ENCODE results near the gene TENM3.

Gene TENM3

GRCh38 chr4:182582245-182582644 lies 339.0 kb downstream of the TENM3 start:
- no peak for DNase-seq

- no peak for DNase-seq
Observed at GRCh38 chr4:182583703-182584415, 340.7 kb downstream of the TENM3 start.

DNA sequence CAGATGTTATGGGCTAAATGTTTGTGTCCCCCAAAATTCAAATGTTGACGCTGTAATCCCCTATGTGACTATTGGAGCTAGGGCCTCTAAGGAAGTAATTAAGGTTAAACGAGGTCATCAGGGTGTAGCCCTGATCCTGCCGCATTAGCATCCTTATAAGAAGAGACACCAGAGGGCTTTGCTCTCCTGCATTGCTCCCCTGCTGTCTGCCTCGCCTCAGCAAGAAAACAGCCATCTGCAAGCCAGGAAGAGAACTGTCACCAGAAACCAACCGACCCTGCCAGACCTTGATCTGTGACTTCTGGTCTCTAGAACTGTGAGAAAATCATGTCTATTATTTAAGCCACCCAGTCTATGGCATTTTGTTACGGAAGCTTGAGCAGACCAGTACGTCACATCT lies 342.1 kb downstream of the TENM3 start:
- no peak for DNase-seq

- no peak for DNase-seq
Observed at GRCh38 chr4:182589100-182589499, 345.9 kb downstream of the TENM3 start.

DNA sequence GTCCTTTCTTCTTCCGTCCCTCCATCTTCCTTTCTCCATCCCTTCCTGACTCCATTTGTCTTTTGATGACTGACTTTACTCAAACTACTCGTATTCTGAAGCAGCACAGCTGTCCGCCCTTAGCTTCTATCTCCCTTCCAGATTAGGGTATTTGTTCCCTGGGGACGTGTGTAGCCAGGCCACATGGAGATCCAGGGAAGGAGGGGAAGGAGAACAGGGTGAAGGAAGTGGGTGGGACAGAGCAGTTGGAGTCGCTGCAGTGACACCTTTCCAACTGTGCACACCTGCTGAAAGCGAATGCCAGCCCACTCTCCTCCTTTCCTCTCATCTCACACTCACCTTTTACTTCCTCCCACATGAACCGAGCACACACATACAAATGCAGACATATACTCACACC lies 350.2 kb downstream of the TENM3 start:
- DNase-seq: no peak

DNA sequence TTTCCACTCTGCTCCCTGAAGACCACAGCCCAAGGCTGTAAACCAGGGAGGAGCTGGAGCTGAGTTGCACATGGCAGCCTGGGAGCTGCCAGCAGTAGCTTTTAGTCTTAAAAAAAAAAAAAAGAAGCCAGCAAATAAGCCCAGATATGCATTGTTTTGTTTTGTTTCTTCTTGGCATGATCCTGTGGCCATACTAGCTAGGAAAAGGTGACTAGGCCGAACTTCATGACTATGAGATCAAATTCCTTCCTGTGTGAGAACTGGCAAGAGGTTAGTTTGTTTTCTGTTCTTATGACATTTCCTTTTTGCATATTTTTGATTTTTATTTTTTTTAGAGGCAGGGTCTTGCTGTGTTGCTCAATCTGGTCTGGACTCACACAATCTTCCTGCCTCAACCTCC lies 350.7 kb downstream of the TENM3 start:
- DNase-seq: no peak

DNA sequence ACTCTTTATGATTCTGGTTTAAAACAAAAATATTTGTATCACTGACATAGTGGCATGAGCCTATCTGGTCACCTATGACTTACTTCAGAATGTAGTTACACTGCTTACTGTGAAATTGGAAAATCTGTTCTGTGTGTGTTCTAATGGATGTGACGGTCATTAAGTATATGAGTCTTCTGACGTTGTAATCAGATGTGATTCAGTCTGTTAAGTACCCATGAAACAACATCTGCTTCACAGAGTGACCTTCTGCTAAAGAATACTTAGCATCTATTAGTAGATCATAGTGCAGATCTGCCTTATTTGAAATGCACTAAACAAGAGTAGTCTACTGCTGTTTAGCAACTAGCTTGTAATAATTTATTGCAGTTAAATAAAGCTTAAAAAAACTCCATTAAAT lies 356.9 kb downstream of the TENM3 start:
- no peak for DNase-seq

DNA sequence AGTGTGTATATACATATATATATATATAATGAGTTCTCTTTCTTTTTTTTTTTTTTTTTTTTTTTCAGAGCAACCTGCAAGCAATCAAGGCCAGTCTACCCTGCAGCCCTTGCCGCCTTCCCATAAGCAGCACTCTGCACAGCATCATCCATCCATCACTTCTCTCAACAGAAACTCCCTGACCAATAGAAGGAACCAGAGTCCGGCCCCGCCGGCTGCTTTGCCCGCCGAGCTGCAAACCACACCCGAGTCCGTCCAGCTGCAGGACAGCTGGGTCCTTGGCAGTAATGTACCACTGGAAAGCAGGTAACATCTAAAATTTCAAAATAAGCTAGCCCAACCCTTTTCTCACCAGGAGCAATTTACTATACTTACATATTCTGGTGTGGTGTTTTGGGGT lies 357.7 kb downstream of the TENM3 start:
- no peak for DNase-seq

- DNase-seq: no peak
Observed at GRCh38 chr4:182604161-182604622, 361.0 kb downstream of the TENM3 start.

DNA sequence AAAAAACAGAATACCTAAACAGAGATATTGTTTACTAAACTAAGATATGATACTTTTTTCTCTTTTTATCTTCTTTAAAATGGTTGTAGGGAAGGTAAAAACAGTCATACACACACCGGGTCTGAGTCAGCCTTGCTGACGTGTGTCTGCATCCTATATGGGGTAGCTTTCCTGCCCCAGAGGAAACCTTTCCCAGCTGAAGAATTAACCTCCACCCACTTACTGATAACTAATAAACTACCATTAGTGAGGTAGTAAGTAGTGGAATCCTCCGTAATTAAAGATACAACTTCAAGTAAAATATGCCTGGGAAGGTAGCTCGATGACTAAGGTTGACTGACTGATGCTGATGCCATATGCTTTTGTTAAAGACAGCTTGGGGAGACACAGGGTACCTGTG lies 361.8 kb downstream of the TENM3 start:
- no peak for DNase-seq

- DNase-seq: no peak
Observed at GRCh38 chr4:182608525-182608924, 365.3 kb downstream of the TENM3 start.

GRCh38 chr4:182616476-182616875 lies 373.3 kb downstream of the TENM3 start:
- no peak for DNase-seq

DNA sequence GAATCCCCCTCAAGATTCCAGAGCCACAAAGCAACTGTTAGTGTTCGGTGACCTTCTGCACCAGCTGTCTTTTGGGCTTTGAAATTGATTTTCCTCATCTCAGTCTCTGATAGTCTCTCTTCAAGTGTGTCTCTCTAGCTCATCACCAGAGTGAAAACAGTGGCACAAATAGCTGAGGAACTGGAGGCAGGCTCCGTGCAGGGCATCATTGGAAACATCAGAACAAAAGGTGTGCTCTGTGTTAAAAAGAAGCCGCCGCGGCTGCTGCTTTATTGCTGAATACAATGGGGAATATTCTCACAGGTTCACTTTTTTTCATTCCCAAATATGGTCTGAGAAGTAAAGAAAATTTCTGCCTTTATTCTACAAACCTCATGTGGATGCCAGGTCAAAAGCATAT lies 376.5 kb downstream of the TENM3 start:
- no peak for DNase-seq

DNA sequence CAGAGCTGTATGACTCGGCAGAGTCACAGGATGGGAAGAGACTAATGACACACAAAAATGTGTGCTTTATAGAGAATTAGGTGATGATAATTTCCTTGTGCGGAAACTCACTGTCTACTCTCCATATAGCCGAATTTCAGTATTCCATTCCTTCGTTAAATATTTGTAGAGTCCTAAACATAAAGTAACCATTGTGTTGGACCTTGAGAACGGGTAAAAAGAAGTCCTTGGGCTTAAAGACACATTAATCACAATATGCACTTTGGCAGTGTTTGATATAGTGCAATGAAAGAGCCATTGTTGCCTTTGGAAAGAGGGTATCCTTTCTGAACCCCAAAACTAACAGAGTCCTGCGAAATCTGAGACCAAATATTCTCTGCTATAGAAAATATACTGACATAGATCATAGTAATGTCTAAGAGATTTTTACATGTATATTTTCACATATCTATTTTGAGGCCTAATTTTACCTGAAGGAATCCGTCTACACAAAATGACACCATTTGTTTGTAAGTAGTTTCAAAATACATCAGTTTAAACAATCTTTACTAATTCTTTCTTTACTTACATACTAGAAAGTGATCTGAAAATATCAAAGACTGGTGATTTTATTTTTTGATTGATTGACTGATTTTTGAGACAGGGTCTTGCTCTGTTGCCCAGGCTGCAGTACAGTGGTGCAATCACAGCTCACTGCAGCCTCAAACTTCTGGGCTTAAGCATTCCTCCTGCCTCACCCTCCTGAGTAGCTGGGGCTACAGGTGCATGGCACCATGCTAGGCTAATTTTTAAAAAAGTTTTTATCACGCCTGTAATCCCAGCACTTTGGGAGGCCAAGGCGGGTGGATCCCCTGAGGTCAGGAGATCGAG lies 377.1 kb downstream of the TENM3 start:
- DNase-seq: no peak

DNA sequence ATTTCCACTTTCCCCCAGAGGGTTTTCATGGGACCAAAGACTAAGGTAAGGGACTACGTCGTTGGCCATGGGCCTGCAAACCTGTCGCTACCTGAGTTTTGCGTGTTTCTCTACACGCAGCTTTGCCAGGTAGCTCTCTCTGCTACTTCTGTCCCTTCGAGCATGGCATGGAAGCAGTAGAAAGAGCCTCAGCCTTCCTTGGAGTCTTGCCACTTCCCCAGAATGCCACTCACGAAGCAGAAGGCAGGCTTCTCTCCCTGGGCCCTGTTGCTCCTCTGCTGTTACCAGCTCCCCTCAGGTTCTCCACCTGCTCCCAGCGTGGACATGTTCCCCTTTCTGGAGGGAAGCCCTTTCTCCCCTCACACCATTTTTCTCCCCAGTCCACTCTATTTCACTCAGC lies 381.1 kb downstream of the TENM3 start:
- DNase-seq: no peak

DNA sequence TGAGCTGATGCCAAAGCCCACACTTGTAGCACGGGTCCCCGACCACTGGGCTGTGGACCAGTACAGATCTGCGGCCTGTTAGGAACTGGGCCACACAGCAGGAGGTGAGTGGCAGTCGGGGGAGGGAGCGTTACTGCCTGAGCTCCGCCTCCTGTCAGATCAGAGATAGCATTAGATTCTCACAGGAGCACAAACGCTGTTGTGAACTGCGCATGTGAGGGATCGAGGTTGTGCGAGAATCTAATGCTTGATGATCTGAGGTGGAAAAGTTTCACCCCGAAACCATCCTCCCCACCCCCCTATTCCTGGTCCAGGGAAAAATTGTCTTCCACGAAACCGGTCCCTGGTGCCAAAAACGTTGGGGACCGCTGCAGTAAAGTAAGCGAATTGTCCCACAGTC lies 382.0 kb downstream of the TENM3 start:
- DNase-seq: no peak

DNA sequence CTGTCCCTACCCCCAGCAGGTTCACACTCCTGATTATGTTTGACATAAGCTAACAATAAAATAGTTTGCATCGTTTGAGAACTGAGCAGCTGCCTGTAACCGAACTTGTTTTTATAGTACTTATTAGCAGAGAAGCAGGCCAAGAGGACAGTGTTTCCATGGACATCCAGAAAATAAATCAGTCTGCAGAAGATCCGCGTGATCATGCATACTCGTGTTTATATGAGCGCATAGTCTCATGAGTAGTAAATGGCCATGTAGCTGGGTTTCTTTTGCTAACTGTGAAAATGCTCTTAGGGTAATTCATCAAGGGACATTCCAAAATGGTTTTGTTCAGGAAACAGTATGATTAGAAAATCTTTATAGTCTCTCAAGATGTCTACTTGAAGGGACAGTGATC lies 384.8 kb downstream of the TENM3 start:
- no peak for DNase-seq

DNA sequence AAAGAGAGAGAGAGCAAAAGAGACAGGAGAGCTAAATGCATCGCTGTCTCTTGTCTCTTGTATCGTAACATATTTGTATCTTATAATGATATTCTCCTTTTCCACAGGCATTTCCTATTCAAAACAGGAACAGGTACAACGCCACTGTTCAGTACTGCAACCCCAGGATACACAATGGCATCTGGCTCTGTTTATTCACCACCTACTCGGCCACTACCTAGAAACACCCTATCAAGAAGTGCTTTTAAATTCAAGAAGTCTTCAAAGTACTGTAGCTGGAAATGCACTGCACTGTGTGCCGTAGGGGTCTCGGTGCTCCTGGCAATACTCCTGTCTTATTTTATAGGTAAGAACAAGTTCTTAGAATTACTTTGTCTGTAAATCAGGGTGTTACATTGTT lies 385.3 kb downstream of the TENM3 start:
- no peak for DNase-seq

- no peak for DNase-seq
Observed at GRCh38 chr4:182629096-182629495, 385.9 kb downstream of the TENM3 start.

DNA sequence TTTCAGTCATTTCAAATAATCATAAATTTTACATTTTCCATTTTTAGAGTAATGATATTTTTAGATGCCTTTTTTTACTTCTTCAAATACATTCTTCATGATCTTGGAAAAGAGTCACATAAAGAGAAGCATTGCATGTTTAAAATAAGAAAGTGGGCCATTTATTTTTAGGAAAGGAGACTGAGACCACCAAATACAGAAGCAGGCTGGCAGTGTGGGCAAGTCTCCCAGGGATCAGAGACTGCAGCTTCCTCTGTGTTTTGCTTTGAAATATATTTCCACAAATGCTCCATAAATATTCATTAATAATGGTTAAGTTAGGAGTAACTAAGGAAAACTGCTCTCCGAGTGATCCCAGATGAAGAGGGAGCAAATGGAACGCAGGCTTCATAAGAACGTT lies 397.3 kb downstream of the TENM3 start:
- DNase-seq: no peak

- no peak for DNase-seq
Observed at GRCh38 chr4:182640932-182641331, 397.7 kb downstream of the TENM3 start.

GRCh38 chr4:182642831-182643230 lies 399.6 kb downstream of the TENM3 start:
- DNase-seq: no peak

- no peak for DNase-seq
Observed at GRCh38 chr4:182643801-182644682, 400.8 kb downstream of the TENM3 start.
